NCI-H460 (cell line): Measurements from ENCODE around the gene PSENEN. TPM values are rescaled to one million over a fixed set of nuclear protein-coding genes. Genes with fewer than 3 reads are reported as not detected.

Source experiments
- DNase-seq: peaks from one replicate; pipeline ENCODE4 v3.0.0-alpha.2; 2016; ENCODE audit warnings: low read depth; ENCODE audit errors: extremely low read depth
- total RNA-seq: library from RNA; depleted of rRNA; stranded (reverse); fragments of >200 nt; shearing (Covaris generic); gene quantifications from 2 replicates; pipeline ENCODE4 v1.2.3, GENCODE V29; 2014

The PSENEN gene
- total RNA-seq, 1 experiment from 2014 or later, result 63.8 TPM

- DNase-seq, result peak; percentile 100
Observed at GRCh38 chr19:35748106-35749020, 2.9 kb downstream of the PSENEN start, which contains the start of gene LIN37. Gene LIN37, plus strand, starts transcription at chr19:35748576. Its CDS starts 149 bp downstream, at chr19:35748725.

GRCh38 chr19:35750167-35750566 is 4.7 kb downstream of the PSENEN start:
- DNase-seq, result no peak

GRCh38 chr19:35751839-35752745 is 6.6 kb downstream of the PSENEN start:
- DNase-seq, result no peak

- DNase-seq, result no peak
Observed at GRCh38 chr19:35752746-35753350, 7.4 kb downstream of the PSENEN start.

GRCh38 chr19:35753634-35754369 is 8.4 kb downstream of the PSENEN start:
- no peak for DNase-seq

- no peak for DNase-seq
Observed at GRCh38 chr19:35754370-35755130, 9.1 kb downstream of the PSENEN start.

- no peak for DNase-seq
Observed at GRCh38 chr19:35755131-35755549, 9.7 kb downstream of the PSENEN start.

GRCh38 chr19:35755550-35756376 is 10.3 kb downstream of the PSENEN start:
- DNase-seq, result peak; percentile 42

GRCh38 chr19:35756377-35757230 is 11.2 kb downstream of the PSENEN start, which contains the start of gene HSPB6:
Gene HSPB6, minus strand, starts transcription at chr19:35757029. Its CDS starts 21 bp downstream, at chr19:35757008.
- DNase-seq, result no peak

GRCh38 chr19:35757231-35757748 is 11.8 kb downstream of the PSENEN start:
- DNase-seq, result no peak

GRCh38 chr19:35757749-35758608 is 12.5 kb downstream of the PSENEN start, which contains the start of gene PROSER3:
Gene PROSER3, plus strand, starts transcription at chr19:35758176. Its CDS starts 40 bp downstream, at chr19:35758216.
- DNase-seq, result peak; percentile 99

- DNase-seq, result no peak
Observed at GRCh38 chr19:35759697-35760096, 14.2 kb downstream of the PSENEN start.

GRCh38 chr19:35760711-35761349 is 15.4 kb downstream of the PSENEN start:
- DNase-seq, result no peak

GRCh38 chr19:35764432-35765315 is 19.2 kb downstream of the PSENEN start:
- no peak for DNase-seq
